ENCODE results near the gene DOCK2. TPM values are rescaled to one million over a fixed set of nuclear protein-coding genes. Genes with fewer than 3 reads are reported as not detected.
A peak's percentile ranks its signal among the peaks of the same experiment; 100 is the strongest.

The DOCK2 gene
- polyA plus RNA-seq, 1 experiment = 1.6 TPM

DNA sequence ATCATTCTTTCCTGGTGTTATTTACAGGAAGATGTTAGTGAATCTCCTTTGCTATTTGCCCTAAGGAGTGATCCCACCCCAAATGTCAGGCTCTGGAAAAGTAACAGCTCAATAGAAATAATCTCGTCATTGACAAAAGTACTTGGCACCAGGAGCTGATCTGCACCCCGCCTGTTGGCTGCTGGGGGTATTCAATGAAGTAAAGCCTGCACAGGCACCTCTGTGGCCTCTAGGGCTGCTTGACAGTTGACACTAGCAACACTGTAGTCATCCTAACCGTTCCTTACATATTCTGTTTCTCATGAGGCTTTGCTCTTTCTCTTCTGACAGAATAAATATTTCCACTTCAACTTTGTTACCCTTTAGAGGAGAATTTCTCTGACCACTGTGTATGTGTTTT lies 103.4 kb downstream of the DOCK2 start:
- CTCF ChIA-PET = no interaction called here
- Histone ChIP-seq H3K4me3 (ENCODE audit: low read depth, low read length) (no peak overlapping the region), H3K27me3 (ENCODE audit: control insufficient read depth, insufficient read depth, low read length) (no peaks in the 10 kb centered on the region), H3K9me3 (ENCODE audit: control insufficient read depth, insufficient read depth, low read length) (no peaks in the 10 kb centered on the region; the same call in 1 of the 2 replicates), H3K27ac (ENCODE audit: low read depth, low read length) (no peak overlapping the region)
- POLR2A ChIA-PET = no interaction called here
- TF ChIP-seq, protein P1, sequence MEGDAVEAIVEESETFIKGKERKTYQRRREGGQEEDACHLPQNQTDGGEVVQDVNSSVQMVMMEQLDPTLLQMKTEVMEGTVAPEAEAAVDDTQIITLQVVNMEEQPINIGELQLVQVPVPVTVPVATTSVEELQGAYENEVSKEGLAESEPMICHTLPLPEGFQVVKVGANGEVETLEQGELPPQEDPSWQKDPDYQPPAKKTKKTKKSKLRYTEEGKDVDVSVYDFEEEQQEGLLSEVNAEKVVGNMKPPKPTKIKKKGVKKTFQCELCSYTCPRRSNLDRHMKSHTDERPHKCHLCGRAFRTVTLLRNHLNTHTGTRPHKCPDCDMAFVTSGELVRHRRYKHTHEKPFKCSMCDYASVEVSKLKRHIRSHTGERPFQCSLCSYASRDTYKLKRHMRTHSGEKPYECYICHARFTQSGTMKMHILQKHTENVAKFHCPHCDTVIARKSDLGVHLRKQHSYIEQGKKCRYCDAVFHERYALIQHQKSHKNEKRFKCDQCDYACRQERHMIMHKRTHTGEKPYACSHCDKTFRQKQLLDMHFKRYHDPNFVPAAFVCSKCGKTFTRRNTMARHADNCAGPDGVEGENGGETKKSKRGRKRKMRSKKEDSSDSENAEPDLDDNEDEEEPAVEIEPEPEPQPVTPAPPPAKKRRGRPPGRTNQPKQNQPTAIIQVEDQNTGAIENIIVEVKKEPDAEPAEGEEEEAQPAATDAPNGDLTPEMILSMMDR (IDR thresholded peaks at IDR 0.05; ENCODE audit: low read depth, low read length) = no peak
- no peak for DNase-seq (ENCODE audit: low read depth, low spot score)

DNA sequence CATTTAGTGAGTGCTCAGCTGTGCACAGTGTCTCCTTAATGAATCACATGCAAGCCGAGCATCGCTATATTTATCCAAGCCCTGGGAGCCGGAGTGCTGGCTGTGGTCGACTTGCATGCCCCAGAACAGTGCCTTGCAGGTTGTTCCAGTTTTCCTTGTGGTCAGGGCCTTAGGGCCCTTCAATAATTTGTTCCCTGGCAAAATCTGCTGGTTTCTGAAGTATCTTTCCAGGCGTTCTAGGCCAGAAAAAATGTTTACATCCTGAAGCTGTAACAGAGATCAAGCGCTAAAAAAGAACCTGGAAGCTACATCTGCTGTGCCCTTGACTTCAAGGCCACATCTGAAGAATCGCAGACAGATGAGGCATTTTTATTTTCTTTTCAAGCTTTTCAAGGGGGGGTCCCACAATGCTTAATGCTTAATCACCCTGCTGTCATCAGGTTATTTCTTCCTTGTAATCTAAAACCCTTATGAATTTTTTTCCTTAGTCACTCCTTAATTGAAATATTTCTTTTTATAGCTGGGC lies 105.8 kb downstream of the DOCK2 start:
- Histone ChIP-seq H3K9me3 (ENCODE audit: control insufficient read depth, insufficient read depth, low read length) (no peaks in the 10 kb centered on the region), H3K27ac (ENCODE audit: low read depth, low read length) (peak overlapping the region; percentile 75), H3K4me3 (ENCODE audit: low read depth, low read length) (no peak overlapping the region), H3K27me3 (ENCODE audit: control insufficient read depth, insufficient read depth, low read length) (no peaks in the 10 kb centered on the region)
- DNase-seq (ENCODE audit: low read depth, low spot score) = peak; percentile 59
- ChIA-PET POLR2A (no interaction called here), CTCF (interaction anchor here (0.7 to 4.7 kb wide), 3 partner anchors 237 to 756 kb away, joined by 3 to 25 read pairs (median 3); partner anchors contain the start of gene INSYN2B)
- TF ChIP-seq, protein P1 (IDR thresholded peaks at IDR 0.05; ENCODE audit: low read depth, low read length) = no peak

DNA sequence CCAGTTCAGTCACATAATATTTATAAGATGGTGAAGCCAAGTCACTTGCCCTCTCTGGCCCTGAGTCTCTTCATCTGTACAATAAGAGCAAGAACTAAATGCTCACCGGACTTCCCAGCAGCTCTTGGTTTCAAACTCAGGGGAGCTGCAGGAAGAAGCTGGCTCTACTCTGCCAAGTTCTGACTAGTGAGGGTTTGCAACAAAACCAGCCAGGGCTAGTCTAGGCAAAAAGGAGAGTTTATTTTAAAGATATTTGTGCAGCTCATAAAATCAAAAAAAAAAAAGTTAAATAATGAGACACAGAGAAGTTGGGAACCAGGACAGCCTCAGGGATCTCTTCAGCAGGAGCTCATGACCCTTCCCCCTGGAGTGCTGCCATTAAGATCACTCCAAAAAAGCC lies 107.3 kb downstream of the DOCK2 start:
- CTCF ChIA-PET = interaction anchor here (4.7 kb wide), 1 partner anchor 236 kb away, joined by 25 read pairs; the partner anchor contains the start of gene INSYN2B
- no peaks in the 10 kb centered on the region for H3K27me3 ChIP-seq (ENCODE audit: control insufficient read depth, insufficient read depth, low read length)
- POLR2A ChIA-PET = no interaction called here
- no peaks in the 10 kb centered on the region for H3K9me3 ChIP-seq (ENCODE audit: control insufficient read depth, insufficient read depth, low read length)
- DNase-seq (ENCODE audit: low read depth, low spot score) = no peak
- no peak overlapping the region for H3K27ac ChIP-seq (ENCODE audit: low read depth, low read length)
- H3K4me3 ChIP-seq (ENCODE audit: low read depth, low read length) = no peak overlapping the region
- TF ChIP-seq, protein P1 (IDR thresholded peaks at IDR 0.05; ENCODE audit: low read depth, low read length) = no peak

DNA sequence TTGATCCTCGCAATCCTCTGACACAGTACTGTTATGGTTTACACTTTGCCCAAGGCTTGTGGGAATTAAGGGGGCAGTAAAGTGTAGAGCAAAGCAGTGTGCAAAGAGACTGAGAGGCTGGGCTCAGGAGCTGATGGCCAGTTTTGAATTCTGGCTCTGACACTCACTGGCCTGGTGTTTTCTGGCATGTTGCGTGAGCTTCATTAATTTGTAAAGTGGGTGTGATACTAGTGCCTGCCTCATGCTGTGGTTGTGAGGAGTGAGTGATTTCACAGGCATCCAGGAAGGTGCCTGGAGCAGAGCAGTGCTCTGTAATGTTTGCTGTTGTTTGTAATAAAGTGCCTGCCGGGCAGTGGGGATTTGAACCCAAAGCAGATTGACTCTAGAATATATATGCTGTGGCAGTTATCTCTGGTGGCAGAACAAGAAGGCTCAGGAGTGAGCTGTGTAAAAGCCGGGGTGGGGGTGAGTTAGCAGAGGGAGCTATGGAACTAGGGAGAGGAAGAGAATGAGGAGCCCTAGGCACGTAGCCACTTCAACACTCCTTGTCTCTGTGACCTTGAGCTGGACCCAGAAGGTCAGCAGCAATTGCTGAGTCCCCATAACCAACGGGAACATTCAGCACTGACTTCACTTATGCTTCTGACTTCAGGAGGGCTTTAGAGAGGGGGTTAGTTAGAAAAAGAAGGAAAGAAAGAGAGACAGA lies 108.5 kb downstream of the DOCK2 start:
- POLR2A ChIA-PET = no interaction called here
- peak overlapping the region; percentile 11 for H3K27ac ChIP-seq (ENCODE audit: low read depth, low read length)
- H3K4me3 ChIP-seq (ENCODE audit: low read depth, low read length) = no peak overlapping the region
- CTCF ChIA-PET = interaction anchor here (4.7 kb wide), 1 partner anchor 235 kb away, joined by 25 read pairs; the partner anchor contains the start of gene INSYN2B
- no peaks in the 10 kb centered on the region for H3K27me3 ChIP-seq (ENCODE audit: control insufficient read depth, insufficient read depth, low read length)
- DNase-seq (ENCODE audit: low read depth, low spot score) = no peak
- no peaks in the 10 kb centered on the region for H3K9me3 ChIP-seq (ENCODE audit: control insufficient read depth, insufficient read depth, low read length)
- TF ChIP-seq, protein P1 (IDR thresholded peaks at IDR 0.05; ENCODE audit: low read depth, low read length) = no peak

DNA sequence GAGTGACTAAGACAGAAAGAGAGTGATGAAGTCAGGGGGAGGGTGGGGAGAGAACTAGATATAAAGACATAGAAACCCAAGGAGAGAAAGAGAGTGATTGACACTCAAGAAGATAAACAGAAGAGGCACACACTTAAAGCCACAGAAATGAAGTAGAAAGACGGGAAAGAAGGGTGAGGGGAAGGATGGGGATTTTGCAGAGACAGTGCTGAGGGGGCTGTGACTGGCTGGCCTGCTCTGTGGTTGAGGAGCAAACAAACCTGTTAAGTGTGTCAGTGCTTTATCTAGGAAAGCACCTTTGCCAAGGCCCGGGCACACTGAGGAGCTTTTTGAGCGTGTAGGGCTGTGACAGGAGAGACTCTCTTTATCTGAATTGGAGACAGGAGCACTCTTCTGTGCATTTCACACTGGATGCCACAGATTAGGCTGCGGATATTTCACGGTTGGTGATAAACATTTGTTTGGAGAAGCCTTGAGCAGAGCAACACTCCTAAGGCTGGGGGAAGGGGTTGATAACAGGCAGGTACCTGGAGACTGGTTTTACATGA lies 109.1 kb downstream of the DOCK2 start:
- TF ChIP-seq, protein P1 (IDR thresholded peaks at IDR 0.05; ENCODE audit: low read depth, low read length) = no peak
- H3K4me3 ChIP-seq (ENCODE audit: low read depth, low read length) = no peak overlapping the region
- no peaks in the 10 kb centered on the region for H3K27me3 ChIP-seq (ENCODE audit: control insufficient read depth, insufficient read depth, low read length)
- ChIA-PET POLR2A (no interaction called here), CTCF (interaction anchor here (4.7 kb wide), 1 partner anchor 234 kb away, joined by 25 read pairs; the partner anchor contains the start of gene INSYN2B)
- H3K27ac ChIP-seq (ENCODE audit: low read depth, low read length) = no peak overlapping the region
- H3K9me3 ChIP-seq (ENCODE audit: control insufficient read depth, insufficient read depth, low read length) = no peaks in the 10 kb centered on the region
- no peak for DNase-seq (ENCODE audit: low read depth, low spot score)

Data from AG04450 (cell line).